H1 (cell line): ENCODE data around the gene NRP2.

Experiments
- CTCF ChIP-seq, 3 experiments: IDR thresholded peaks; 1 replicate in 2 of 3; 2 replicates in 1 of 3; pipeline versions ENCODE4 v1.5.1 to v1.6.1; 2011; ENCODE audit warnings: low read length in 3 of 3, mild to moderate bottlenecking in 3 of 3, inconsistent platforms in 2 of 3, low read depth in 1 of 3, moderate library complexity in 1 of 3; ENCODE audit not compliant: insufficient read depth in 1 of 3; ENCODE audit errors: control extremely low read depth in 1 of 3
- JUN ChIP-seq: IDR thresholded peaks from 2 replicates; pipeline ENCODE4 v1.6.1; 2011; ENCODE audit warnings: low read depth, mild to moderate bottlenecking, improper control_type of control experiment, low read length
- JUND ChIP-seq: IDR thresholded peaks from 2 replicates; pipeline ENCODE4 v1.6.1; 2011; ENCODE audit warnings: mild to moderate bottlenecking, improper control_type of control experiment, low read length
- KDM5A ChIP-seq: fragments of 200-600 bp; IDR thresholded peaks from 2 replicates; pipeline ENCODE4 v1.7.1; 2012; ENCODE audit warnings: mild to moderate bottlenecking, low read length, inconsistent platforms, mixed read lengths
- POLR2A ChIP-seq, 2 experiments: IDR thresholded peaks; 1 replicate in 1 of 2; 2 replicates in 1 of 2; pipeline ENCODE4 v1.6.1; 2011; ENCODE audit warnings: low read depth in 2 of 2, low read length in 2 of 2, mild to moderate bottlenecking in 2 of 2; ENCODE audit errors: control extremely low read depth in 1 of 2
- SP1 ChIP-seq: IDR thresholded peaks from 2 replicates; pipeline ENCODE4 v1.6.1; 2011; ENCODE audit warnings: low read depth, low read length

GRCh38 chr2:205650931-205651330 lies 31.4 kb upstream of the NRP2 start:
- TF ChIP-seq CTCF (IDR thresholded peaks at IDR 0.05; ENCODE audit: control extremely low read depth in 1 of 3, insufficient read depth in 1 of 3, low read depth in 1 of 3, low read length in 3 of 3) (no peak), JUN (no peak), SP1 (no peak), POLR2A (IDR thresholded peaks at IDR 0.05; ENCODE audit: control extremely low read depth in 1 of 2, low read depth in 2 of 2, low read length in 2 of 2) (no peak), JUND (no peak), KDM5A (no peak)
